ENCODE results near the gene ARL15. TPM values are rescaled to one million over a fixed set of nuclear protein-coding genes. Genes with fewer than 3 reads are reported as not detected.

ARL15 gene
- total RNA-seq, 4 donors from 2014 or later, result 19.9 to 57.0 (median 36.9) TPM

- no peaks in the 10 kb centered on the region for H3K36me3 ChIP-seq
- H3K9me3 ChIP-seq, result no peaks in the 10 kb centered on the region
- peaks cover 30% of the 10 kb centered on the region for H3K4me1 ChIP-seq
- no peaks in the 10 kb centered on the region for H3K27me3 ChIP-seq
- no peak overlapping the region for H3K4me3 ChIP-seq
- TF ChIP-seq EP300 (IDR thresholded peaks at IDR 0.05) (no peak), CTCF (IDR thresholded peaks at IDR 0.05) (no peak), POLR2A (IDR thresholded peaks at IDR 0.05) (no peak), POLR2AphosphoS5 (IDR thresholded peaks at IDR 0.05) (no peak)
- no peak for DNase-seq (ENCODE audit: low spot score in 2 of 2)
- H3K27ac ChIP-seq, result no peak overlapping the region
- WGBS, result 88% methylated on average over 4 of the region's 4 CpGs
These were observed 4.6 kb downstream of the ARL15 start for GRCh38 chr5:54305737-54306136.

- TF ChIP-seq POLR2A (IDR thresholded peaks at IDR 0.05) (no peak), POLR2AphosphoS5 (IDR thresholded peaks at IDR 0.05) (no peak), CTCF (IDR thresholded peaks at IDR 0.05) (no peak), EP300 (IDR thresholded peaks at IDR 0.05) (no peak)
- 78% methylated on average over 2 of the region's 2 CpGs for WGBS
- no peak for DNase-seq (ENCODE audit: low spot score in 2 of 2)
- no peaks in the 10 kb centered on the region for H3K9me3 ChIP-seq
- H3K36me3 ChIP-seq, result no peaks in the 10 kb centered on the region
- no peak overlapping the region for H3K4me3 ChIP-seq
- no peak overlapping the region for H3K27ac ChIP-seq
- H3K27me3 ChIP-seq, result no peaks in the 10 kb centered on the region
- H3K4me1 ChIP-seq, result peaks cover 28% of the 10 kb centered on the region
These were observed 6.3 kb downstream of the ARL15 start for GRCh38 chr5:54304040-54304439.

GRCh38 chr5:54302267-54302687 lies 8.1 kb downstream of the ARL15 start:
- 92% methylated on average over 5 of the region's 5 CpGs for WGBS
- H3K36me3 ChIP-seq, result no peaks in the 10 kb centered on the region
- no peak overlapping the region for H3K27ac ChIP-seq
- no peak overlapping the region for H3K4me3 ChIP-seq
- no peaks in the 10 kb centered on the region for H3K27me3 ChIP-seq
- H3K9me3 ChIP-seq, result no peaks in the 10 kb centered on the region
- H3K4me1 ChIP-seq, result peaks cover 17% of the 10 kb centered on the region
- no peak for DNase-seq (ENCODE audit: low spot score in 2 of 2)
- TF ChIP-seq CTCF (IDR thresholded peaks at IDR 0.05) (no peak), POLR2AphosphoS5 (IDR thresholded peaks at IDR 0.05) (no peak), EP300 (IDR thresholded peaks at IDR 0.05) (no peak), POLR2A (IDR thresholded peaks at IDR 0.05) (no peak)

- DNase-seq (ENCODE audit: low spot score in 2 of 2), result no peak
- 93% methylated on average over 1 of the region's 1 CpG for WGBS
- no peaks in the 10 kb centered on the region for H3K27me3 ChIP-seq
- H3K36me3 ChIP-seq, result no peaks in the 10 kb centered on the region
- peaks cover 17% of the 10 kb centered on the region for H3K4me1 ChIP-seq
- H3K27ac ChIP-seq, result no peak overlapping the region
- TF ChIP-seq EP300 (IDR thresholded peaks at IDR 0.05), result no peak
- TF ChIP-seq CTCF (IDR thresholded peaks at IDR 0.05), result no peak
- TF ChIP-seq POLR2A (IDR thresholded peaks at IDR 0.05), result no peak
- TF ChIP-seq POLR2AphosphoS5 (IDR thresholded peaks at IDR 0.05), result no peak
- no peaks in the 10 kb centered on the region for H3K9me3 ChIP-seq
- H3K4me3 ChIP-seq, result no peak overlapping the region
These were observed 8.5 kb downstream of the ARL15 start for GRCh38 chr5:54301849-54302248.

GRCh38 chr5:54301220-54301619 lies 9.2 kb downstream of the ARL15 start:
- no peak for DNase-seq (ENCODE audit: low spot score in 2 of 2)
- Histone ChIP-seq H3K4me3 (no peak overlapping the region), H3K27me3 (no peaks in the 10 kb centered on the region), H3K9me3 (no peaks in the 10 kb centered on the region), H3K27ac (no peak overlapping the region), H3K36me3 (no peaks in the 10 kb centered on the region), H3K4me1 (peaks cover 24% of the 10 kb centered on the region)
- 66% methylated on average over 2 of the region's 2 CpGs for WGBS
- no peak for TF ChIP-seq EP300 (IDR thresholded peaks at IDR 0.05)
- TF ChIP-seq CTCF (IDR thresholded peaks at IDR 0.05), result no peak
- TF ChIP-seq POLR2AphosphoS5 (IDR thresholded peaks at IDR 0.05), result no peak
- TF ChIP-seq POLR2A (IDR thresholded peaks at IDR 0.05), result no peak
